ENCODE data around the gene TMED10.
A peak's percentile ranks its signal among the peaks of the same experiment; 100 is the strongest.
"Not testable (repeated sequence)": the region's sequence is repeated elsewhere in the genome, so short reads cannot be mapped to it uniquely, and the experiment has no call there.

Gene TMED10

DNA sequence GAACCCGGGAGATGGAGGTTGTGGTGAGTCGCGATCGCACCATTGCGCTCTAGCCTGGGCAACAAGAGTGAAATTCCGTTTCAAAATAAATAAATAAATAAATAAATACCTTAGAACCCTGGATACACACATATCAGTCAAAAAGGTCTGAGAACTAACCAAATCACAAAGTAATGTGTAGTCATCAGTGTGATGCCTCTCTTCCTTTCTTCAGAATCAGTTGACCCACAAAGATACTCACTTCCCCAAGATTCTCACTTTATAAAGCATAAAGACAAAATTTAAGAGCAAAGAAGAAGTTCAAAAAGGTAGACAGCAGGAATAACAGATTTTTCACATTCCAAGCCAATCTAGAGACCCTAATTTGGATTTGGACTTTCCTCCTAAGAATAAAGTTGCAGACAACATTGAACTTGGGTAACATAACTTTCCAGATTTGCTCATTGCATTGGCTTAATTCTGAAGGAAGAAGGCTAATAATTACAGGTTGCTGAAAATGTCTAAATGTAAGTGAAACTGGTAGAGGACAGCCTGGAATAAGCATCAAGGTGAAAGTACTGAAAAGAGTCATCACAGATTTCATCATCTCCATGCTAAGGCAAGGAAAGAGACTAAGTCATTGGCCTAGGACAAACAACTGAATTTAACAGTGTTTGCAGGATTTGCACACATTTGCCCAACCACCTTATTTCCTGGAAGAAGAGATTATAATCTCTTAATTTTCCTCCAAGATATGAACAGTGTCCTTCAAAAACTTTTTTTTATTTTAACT is 17.4 kb downstream of the TMED10 start:
- no peak for DNase-seq (ENCODE audit: low read depth)

GRCh38 chr14:75156901-75157300 is 19.5 kb downstream of the TMED10 start:
- no peak for DNase-seq (ENCODE audit: low read depth)

DNA sequence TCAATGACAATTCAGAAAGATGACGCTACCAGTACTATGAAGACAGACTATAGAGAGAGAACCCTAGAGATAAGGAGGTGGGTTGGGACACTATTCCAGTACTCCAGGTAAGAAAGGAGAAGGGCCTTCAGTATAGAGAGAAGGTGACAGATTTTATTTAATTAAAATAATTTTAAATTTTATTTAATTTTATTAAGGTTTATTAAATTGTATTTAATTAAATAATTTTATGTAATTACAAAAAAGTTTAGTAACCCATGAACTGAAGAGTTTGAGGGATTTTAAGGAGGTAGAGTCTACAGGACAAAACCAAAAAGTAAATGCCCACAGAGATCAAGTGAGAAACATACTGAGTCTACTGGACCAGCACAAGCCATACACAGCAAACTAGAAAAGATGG is 20.3 kb downstream of the TMED10 start:
- no peak for DNase-seq (ENCODE audit: low read depth)

- no peak for DNase-seq (ENCODE audit: low read depth)
These were observed 21.2 kb downstream of the TMED10 start for GRCh38 chr14:75155169-75155568.

GRCh38 chr14:75153295-75153694 is 23.1 kb downstream of the TMED10 start:
- DNase-seq (ENCODE audit: low read depth): no peak

DNA sequence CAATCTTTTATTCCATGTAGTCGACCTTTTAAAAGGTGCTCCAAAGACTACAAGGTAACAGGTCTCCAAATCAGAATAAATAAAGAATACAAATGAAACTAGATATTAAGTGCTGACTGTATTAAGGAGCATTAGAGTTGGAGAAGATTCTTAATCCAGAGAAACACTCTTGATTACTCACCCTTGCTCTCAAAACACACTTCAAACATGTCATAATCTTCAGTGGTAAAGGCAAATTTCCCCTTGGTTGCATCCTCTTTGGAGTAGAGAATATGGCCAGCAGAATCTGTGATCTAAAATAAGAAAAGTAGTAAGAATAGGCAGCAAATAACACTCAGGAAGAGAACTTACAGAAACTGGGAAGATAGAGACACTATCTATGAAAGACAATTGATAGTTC is 24.6 kb downstream of the TMED10 start:
- no peak for DNase-seq (ENCODE audit: low read depth)

- DNase-seq (ENCODE audit: low read depth): not testable (repeated sequence)
These were observed 25.8 kb downstream of the TMED10 start for GRCh38 chr14:75150637-75151036.

GRCh38 chr14:75150150-75150549 is 26.3 kb downstream of the TMED10 start:
- no peak for DNase-seq (ENCODE audit: low read depth)

GRCh38 chr14:75147423-75148071 is 28.9 kb downstream of the TMED10 start:
- no peak for DNase-seq (ENCODE audit: low read depth)

GRCh38 chr14:75144944-75145343 is 31.5 kb downstream of the TMED10 start:
- DNase-seq (ENCODE audit: low read depth): no peak

- no peak for DNase-seq (ENCODE audit: low read depth)
These were observed 32.5 kb downstream of the TMED10 start for GRCh38 chr14:75143761-75144527.

DNA sequence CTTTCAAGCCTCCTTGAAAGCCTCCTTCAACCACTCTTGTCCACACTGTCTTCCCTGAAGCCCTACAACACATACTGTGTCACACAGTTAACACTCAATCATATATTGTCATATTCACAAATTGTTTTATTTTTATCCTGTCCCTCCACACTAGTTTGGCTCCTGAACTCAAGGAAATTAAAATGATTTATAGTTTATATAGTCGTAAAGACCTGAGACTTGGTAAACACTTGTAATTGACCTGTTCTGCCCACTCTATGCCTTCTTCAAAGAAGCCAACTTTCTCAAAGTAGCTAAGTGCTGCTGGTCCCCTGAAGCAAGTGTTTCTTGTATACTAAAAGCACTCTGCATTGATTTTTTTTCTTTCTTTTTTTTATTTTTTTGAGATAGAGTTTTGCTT is 33.9 kb downstream of the TMED10 start:
- DNase-seq (ENCODE audit: low read depth): no peak

DNA sequence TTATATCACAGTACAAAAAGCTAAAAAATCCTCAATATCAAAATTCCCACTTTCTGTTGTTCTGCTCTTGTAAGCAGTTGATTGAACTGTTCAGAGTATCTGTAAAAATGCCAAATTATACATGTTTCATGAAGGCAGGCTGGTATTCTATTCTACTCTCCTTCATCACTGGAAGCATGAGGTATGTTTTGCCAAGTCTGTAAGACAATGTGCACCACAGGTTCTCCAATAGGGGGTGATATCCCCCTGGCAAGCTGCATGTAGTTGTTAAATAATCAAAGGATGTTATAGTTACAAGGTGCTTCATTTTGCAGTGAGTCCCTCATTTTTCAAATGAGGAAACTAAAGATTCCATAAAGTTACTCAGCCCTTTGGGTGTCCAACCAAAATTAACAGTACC is 34.4 kb downstream of the TMED10 start:
- no peak for DNase-seq (ENCODE audit: low read depth)

DNA sequence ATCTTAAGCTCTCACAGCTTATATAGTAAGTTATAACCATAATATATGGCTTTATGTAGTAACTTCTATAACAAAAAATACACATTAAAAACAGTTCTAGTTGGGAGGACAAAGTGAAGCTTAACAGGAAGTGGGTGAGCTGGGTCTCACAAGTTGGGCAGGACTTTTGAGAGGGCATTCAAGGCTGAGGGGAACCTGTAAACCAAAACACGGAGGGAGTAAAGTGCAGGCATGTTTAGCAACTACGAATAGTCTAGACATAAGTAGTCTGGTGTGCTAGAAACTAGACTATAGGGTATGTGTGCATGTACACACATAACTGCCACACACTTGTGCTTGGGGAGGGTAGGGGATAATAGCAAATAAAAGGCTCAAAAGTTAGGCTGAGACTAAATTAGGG is 35.4 kb downstream of the TMED10 start:
- no peak for DNase-seq (ENCODE audit: low read depth)

DNA sequence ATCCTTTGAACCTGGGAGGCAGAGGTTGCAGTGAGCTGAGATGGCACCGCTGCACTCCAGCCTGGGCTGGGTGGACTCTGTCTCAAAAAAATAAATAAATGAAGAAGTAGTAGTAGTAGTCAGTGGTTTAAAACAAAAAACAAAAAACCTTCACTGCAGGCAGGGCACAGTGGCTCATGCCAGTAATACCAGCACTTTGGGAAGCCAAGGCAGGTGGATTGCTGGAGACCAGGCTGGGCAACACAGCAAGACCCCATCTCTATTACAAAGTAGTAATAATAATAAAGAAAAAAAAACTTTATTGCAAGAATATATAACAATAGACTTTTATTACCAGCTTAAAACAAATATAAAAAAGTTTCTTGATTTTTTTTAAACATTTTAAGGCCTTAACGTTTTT is 35.8 kb downstream of the TMED10 start:
- no peak for DNase-seq (ENCODE audit: low read depth)

GRCh38 chr14:75139185-75139584 is 37.2 kb downstream of the TMED10 start:
- no peak for DNase-seq (ENCODE audit: low read depth)

DNA sequence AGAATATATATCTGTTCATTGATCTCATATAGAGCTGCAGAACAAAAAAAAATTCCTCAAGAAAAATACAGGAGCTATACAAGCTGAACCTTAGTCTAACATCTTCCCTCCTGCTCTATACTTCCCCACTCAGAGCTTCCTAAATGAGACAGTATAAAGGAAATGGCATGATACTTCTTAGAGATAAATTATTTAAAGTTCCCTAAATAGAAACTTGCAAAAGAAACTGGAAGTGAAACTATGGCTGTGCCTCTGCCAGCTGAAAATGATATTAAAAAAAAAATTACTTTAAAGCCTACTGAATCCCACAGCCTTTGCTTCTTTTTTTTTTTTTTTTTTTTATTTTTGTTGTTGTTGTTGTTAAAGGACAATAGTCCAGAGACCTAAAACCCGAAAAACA is 37.9 kb downstream of the TMED10 start:
- no peak for DNase-seq (ENCODE audit: low read depth)

- no peak for DNase-seq (ENCODE audit: low read depth)
These were observed 41.8 kb downstream of the TMED10 start for GRCh38 chr14:75134644-75135043.

GRCh38 chr14:75133597-75133996 is 42.8 kb downstream of the TMED10 start:
- DNase-seq (ENCODE audit: low read depth): no peak

DNA sequence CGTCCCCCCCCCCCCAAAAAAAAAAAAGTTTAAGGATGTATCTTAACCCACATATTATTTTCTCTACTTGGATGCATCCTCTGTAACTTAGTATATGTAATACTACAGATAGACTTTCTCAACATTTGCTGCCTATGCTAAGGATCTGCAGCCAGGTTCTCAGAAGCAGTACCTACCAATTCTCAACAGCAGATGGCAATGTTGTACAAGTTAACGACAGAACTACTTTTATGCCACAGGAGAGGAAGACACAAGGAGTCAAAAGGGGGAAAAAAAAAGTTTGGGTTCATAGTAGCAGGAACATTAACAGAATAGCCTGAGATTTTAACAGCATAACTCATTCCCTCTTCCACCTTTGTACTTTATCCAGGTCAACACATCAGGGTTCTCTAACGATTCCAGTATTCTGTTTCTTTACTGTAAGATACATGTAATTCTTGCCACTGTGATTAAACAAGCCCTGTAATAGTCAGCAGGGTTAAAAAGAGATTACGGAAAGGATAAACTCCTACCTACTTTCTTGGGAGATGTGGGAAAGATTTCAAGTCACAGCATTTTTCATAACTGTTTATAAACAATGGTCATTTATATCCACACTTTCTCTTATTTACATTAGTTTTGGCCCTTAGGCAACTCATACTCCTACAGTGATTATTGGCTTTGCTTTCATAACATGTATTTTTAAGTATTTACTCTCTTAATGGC is 43.9 kb downstream of the TMED10 start:
- peak; percentile 41 for DNase-seq (ENCODE audit: low read depth)

DNA sequence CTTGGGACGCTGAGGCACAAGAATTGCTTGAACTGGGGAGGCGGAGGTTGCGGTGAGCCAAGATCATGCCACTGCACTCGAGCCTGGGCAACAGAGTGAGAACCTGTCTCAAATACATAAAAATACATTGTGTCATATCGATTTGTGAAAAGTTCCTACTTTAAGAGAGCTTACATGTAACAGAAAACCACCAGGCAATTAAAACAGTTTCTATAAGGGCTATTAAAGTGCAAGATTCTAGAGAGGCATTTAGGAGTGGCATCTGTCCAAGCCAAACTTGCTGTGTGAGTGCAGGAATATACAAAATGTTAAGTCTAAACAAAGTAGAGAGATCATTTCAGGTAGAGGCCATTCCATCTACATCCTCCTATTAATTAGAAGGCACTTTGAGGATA is 47.8 kb downstream of the TMED10 start:
- DNase-seq (ENCODE audit: low read depth): no peak

DNA sequence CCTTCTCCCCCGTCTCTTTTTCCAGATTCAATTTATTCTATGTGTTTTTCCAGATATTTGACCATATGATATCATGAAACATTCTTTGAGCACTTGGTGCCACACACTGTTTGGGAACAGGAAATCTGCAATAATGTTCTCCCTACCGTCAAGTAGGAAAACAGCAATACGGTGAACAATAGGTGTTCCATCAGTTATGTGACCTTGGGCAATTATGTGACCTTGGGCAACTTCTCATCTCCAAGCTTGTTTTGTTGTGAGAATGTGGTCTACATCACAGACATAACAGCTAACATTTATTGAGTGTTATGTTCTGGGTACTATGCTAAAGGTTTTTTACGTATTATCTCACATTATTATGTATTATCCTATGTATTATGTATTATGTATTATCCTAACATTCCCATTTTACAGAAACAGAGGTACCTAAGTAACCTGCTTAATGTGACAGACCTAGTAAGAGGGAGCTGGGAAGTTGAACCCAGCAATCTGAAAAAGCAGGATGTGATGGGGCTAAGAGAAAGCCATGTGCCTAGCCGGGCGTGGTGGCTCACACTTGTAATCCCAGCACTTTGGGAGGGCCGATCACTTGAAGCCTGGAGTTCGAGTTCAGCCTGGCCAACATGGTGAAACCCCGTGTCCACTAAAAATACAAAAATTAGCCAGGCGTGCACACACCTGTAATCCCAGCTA is 48.4 kb downstream of the TMED10 start:
- DNase-seq (ENCODE audit: low read depth): no peak
